ENCODE measurements around the gene BCAR1.

DNA sequence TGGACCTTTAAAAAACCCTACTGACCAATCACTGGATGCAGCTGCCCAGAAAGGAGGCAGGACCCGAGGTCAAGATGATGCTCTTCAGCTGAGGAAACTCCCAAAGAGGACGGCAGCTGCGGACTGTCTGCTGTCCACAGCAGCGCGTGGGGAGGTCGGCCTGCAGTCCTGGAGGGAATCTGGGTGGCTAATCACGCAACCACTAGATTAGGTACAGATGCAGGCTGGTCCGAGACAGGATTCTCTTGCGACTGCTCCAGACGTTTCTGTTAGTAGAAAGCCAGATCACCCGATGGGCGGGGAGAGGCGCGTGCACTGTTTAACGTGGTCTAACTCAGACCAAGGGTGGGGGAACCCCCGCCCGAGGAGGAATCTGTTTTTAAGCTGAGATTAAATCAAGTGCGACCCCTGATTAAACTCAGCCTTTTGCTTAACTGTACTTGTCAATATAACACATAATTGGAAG is 53.3 kb downstream of the BCAR1 start:
- TF ChIP-seq, protein P1, sequence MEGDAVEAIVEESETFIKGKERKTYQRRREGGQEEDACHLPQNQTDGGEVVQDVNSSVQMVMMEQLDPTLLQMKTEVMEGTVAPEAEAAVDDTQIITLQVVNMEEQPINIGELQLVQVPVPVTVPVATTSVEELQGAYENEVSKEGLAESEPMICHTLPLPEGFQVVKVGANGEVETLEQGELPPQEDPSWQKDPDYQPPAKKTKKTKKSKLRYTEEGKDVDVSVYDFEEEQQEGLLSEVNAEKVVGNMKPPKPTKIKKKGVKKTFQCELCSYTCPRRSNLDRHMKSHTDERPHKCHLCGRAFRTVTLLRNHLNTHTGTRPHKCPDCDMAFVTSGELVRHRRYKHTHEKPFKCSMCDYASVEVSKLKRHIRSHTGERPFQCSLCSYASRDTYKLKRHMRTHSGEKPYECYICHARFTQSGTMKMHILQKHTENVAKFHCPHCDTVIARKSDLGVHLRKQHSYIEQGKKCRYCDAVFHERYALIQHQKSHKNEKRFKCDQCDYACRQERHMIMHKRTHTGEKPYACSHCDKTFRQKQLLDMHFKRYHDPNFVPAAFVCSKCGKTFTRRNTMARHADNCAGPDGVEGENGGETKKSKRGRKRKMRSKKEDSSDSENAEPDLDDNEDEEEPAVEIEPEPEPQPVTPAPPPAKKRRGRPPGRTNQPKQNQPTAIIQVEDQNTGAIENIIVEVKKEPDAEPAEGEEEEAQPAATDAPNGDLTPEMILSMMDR (IDR thresholded peaks at IDR 0.05) = no peak
- TF ChIP-seq POLR2A (IDR thresholded peaks at IDR 0.05) = no peak
